OCI-M1 (cell line): ENCODE measurements around the gene FAM217A.

Experiments used
- DNase-seq: peaks from one replicate; lab custom pipeline; 2025; lab: John Stamatoyannopoulos, UW

Gene FAM217A

DNA sequence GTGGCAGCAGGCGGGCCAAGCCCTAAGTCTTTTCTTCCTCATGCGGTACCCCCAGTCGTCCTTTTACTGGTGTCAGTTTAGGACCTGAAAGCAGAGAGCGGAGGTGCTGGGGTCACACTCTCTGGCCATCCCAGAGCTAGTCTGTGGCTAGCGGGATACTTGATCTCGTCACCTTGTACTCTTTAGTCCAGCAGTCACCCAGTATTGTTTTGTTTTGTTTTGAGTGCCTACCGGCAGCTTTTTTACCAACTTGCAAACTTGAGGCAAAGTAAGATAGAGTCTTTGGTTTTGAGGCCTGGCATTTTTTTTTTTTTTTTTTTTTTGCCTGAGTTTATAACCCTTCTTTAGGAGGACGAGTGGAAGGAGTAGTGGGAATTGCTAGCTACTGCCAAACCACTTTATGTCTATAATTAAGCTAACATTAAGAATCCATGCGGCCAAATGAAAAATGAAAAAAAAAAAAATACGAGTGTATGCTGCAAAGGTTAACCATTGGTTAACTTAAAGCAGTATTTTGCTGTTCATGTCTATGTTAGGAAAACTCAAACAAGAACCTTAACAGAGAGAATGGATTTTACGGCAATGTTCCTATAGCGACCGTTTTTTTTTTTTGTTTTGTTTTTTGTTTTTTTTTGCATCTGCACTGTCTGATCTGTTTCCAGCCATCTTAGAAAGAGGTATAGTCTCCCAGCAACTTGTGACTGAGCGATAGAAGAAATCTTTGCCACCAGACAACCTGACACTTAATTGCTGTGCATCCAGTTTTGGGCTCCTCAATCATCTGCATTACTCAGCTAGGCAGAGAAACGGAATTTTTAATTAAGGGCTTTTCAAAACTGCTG, 56.9 kb downstream of the FAM217A start:
- DNase-seq: peak; percentile 49

DNA sequence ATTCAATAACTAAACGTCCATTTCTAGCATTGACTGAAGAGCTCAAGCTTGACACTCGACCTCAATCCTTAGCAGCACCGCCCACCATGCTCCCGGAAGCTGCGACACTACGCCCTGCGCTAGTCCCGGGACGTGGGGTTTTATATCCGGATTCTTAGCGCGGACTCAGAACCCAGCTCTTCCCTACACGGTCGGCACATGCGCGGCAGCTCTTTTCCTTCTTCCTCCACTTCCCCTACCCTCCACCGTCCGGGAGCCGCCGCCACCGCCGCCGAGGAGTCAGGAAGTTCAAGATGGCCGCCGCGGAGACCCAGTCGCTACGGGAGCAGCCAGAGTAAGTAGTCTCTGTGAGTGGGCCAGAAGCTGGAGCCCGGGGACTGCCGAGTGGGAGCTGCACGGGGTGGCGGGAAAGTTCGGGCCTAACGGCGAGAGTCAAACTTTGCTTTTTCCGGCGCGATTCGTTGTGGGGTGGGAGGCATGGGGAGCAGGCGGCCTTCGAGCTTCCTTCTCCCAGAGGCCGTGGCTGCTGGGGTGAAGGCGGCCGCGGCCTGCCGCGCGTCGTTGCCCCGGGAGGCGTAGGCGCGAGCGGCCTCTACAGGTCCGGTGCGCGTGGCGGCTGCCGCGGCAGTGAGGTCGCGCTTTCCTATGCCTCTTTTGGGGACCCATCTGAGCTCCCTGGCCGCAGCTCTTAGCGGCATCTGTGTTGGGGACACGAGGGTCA, 57.6 kb downstream of the FAM217A start:
- peak; percentile 98 for DNase-seq

DNA sequence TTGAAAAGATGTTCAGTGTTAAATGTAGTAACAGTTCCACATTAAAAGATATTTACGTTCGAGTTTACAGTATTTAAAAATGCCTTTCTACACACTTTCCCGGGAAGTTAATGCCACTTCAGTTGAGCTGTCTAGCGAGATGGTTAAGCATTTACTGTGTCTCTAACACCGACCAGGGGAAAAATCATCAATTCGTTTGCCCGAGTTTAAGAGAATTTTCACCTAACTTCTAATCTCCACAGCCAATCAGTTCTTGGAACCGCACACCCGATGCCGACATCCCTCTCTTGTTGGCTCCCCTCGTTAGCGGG, 58.2 kb downstream of the FAM217A start:
- no peak for DNase-seq

DNA sequence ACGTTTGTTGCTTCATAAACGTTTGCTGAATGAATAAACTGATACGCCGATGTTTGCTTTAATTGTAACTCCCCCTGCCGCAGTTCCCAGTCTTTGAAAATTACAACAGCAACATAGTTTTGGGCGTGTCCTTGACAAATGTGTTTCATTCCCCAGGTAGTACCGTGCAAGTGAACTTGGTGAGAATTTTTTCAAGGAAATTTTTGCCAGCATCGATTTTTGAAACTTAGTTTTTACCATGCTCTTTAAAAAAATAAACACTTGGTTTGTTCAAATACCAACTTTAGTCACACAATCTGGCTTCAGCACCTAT, 60.1 kb downstream of the FAM217A start:
- DNase-seq: no peak
